ENCODE results near the gene FAM13B.
"Not testable (repeated sequence)": the region's sequence is repeated elsewhere in the genome, so short reads cannot be mapped to it uniquely, and the experiment has no call there.

Gene FAM13B

GRCh38 chr5:138032572-138033385 is at the start of gene FAM13B:
FAM13B (minus strand) TSS chr5:138033079; CDS start chr5:138019111, 13,968 bp downstream.
- DNase-seq: peak; percentile 60

- DNase-seq: no peak
Observed at GRCh38 chr5:138082033-138082432, 49.2 kb upstream of the FAM13B start.

GRCh38 chr5:138078006-138078643 is 45.2 kb upstream of the FAM13B start:
- no peak for DNase-seq

- peak; percentile 13 for DNase-seq
Observed at GRCh38 chr5:138077064-138077696, 44.3 kb upstream of the FAM13B start.

- DNase-seq: not testable (repeated sequence)
Observed at GRCh38 chr5:138070026-138070425, 37.1 kb upstream of the FAM13B start.

- peak; percentile 25 for DNase-seq
Observed at GRCh38 chr5:138068742-138069600, 36.1 kb upstream of the FAM13B start.

GRCh38 chr5:138067945-138068344 is 35.1 kb upstream of the FAM13B start:
- no peak for DNase-seq

GRCh38 chr5:138065102-138065501 is 32.2 kb upstream of the FAM13B start:
- DNase-seq: no peak

GRCh38 chr5:138064526-138064925 is 31.6 kb upstream of the FAM13B start:
- no peak for DNase-seq

GRCh38 chr5:138054847-138055558 is 22.1 kb upstream of the FAM13B start:
- no peak for DNase-seq

- DNase-seq: no peak
Observed at GRCh38 chr5:138054206-138054605, 21.3 kb upstream of the FAM13B start.

- no peak for DNase-seq
Observed at GRCh38 chr5:138053554-138053953, 20.7 kb upstream of the FAM13B start.

- not testable (repeated sequence) for DNase-seq
Observed at GRCh38 chr5:138052718-138053117, 19.8 kb upstream of the FAM13B start.

- DNase-seq: no peak
Observed at GRCh38 chr5:138051441-138052296, 18.8 kb upstream of the FAM13B start.

GRCh38 chr5:138045283-138045682 is 12.4 kb upstream of the FAM13B start:
- not testable (repeated sequence) for DNase-seq

- DNase-seq: no peak
Observed at GRCh38 chr5:138038826-138039225, 5.9 kb upstream of the FAM13B start.

GRCh38 chr5:138037907-138038633 is 5.2 kb upstream of the FAM13B start:
- DNase-seq: no peak

GRCh38 chr5:138037271-138037670 is 4.4 kb upstream of the FAM13B start:
- no peak for DNase-seq

GRCh38 chr5:138035605-138036537 is 3.0 kb upstream of the FAM13B start:
- DNase-seq: peak; percentile 28
